ENCODE measurements around the gene PLEKHH2. TPM values are rescaled to one million over a fixed set of nuclear protein-coding genes. Genes with fewer than 3 reads are reported as not detected.

PLEKHH2 gene
- total and polyA plus RNA-seq, 12 donors, result 0.23 to 3.1 (median 1.2) TPM

- H3K27ac ChIP-seq, result no peak overlapping the region
- peaks cover 0 to 75% (median 7%) of the 10 kb centered on the region in 9 donors for H3K36me3 ChIP-seq
- 67 to 69% methylated on average over 2 of the region's 2 CpGs for WGBS, 2 donors
- H3K27me3 ChIP-seq, result no peaks in the 10 kb centered on the region
- no peaks in the 10 kb centered on the region for H3K9me3 ChIP-seq
- intact Hi-C loops (cut with DNase I), result no loop called here
- DNase-seq (no peak), ATAC-seq (no peak)
- TF ChIP-seq, protein P1, sequence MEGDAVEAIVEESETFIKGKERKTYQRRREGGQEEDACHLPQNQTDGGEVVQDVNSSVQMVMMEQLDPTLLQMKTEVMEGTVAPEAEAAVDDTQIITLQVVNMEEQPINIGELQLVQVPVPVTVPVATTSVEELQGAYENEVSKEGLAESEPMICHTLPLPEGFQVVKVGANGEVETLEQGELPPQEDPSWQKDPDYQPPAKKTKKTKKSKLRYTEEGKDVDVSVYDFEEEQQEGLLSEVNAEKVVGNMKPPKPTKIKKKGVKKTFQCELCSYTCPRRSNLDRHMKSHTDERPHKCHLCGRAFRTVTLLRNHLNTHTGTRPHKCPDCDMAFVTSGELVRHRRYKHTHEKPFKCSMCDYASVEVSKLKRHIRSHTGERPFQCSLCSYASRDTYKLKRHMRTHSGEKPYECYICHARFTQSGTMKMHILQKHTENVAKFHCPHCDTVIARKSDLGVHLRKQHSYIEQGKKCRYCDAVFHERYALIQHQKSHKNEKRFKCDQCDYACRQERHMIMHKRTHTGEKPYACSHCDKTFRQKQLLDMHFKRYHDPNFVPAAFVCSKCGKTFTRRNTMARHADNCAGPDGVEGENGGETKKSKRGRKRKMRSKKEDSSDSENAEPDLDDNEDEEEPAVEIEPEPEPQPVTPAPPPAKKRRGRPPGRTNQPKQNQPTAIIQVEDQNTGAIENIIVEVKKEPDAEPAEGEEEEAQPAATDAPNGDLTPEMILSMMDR (IDR thresholded peaks at IDR 0.05), result no peak
- H3K4me1 ChIP-seq, result no peaks in the 10 kb centered on the region
- H3K4me3 ChIP-seq, result no peak overlapping the region
Measured at GRCh38 chr2:43810452-43810851, 173.4 kb downstream of the PLEKHH2 start.

GRCh38 chr2:43810888-43811287 is 173.8 kb downstream of the PLEKHH2 start:
- Histone ChIP-seq H3K27me3 (no peaks in the 10 kb centered on the region), H3K4me3 (no peak overlapping the region), H3K27ac (no peak overlapping the region), H3K9me3 (no peaks in the 10 kb centered on the region), H3K36me3 (peaks cover 0 to 71% (median 7%) of the 10 kb centered on the region in 9 donors), H3K4me1 (no peaks in the 10 kb centered on the region)
- 78 to 83% methylated on average over 1 of the region's 1 CpG for WGBS, 2 donors
- DNase-seq (no peak), ATAC-seq (no peak)
- TF ChIP-seq, protein P1 (IDR thresholded peaks at IDR 0.05), result no peak
- intact Hi-C loops (cut with DNase I), result no loop called here

- Histone ChIP-seq H3K4me1 (no peaks in the 10 kb centered on the region), H3K27me3 (no peaks in the 10 kb centered on the region), H3K36me3 (peaks cover 0 to 60% (median 7%) of the 10 kb centered on the region in 9 donors), H3K4me3 (no peak overlapping the region), H3K9me3 (no peaks in the 10 kb centered on the region), H3K27ac (no peak overlapping the region)
- 76 to 87% methylated on average over 2 of the region's 2 CpGs for WGBS, 2 donors
- TF ChIP-seq, protein P1 (IDR thresholded peaks at IDR 0.05), result no peak
- DNase-seq, result no peak
- ATAC-seq, result no peak
- intact Hi-C loops (cut with DNase I), result no loop called here
Measured at GRCh38 chr2:43812006-43812405, 174.9 kb downstream of the PLEKHH2 start.

DNA sequence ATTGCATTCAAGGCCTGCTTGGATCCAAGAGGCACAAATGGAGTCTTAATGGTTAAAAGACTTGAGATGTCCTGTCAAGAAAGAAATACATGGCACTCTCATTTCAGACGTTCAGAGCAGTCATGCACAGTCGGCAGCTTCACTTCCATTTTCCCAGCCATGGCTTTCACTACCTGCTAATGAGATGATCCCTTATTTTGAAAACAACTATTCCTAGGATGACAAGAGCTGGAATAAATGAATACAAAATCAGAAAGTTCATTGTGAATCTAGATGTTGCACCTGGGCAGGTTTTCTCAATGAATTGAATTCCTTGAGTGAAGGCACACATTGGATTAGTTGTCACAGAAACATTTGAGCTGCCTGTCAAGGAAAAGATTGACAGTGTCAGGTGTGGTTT is 175.9 kb downstream of the PLEKHH2 start:
- H3K4me3 ChIP-seq, result no peak overlapping the region
- no peaks in the 10 kb centered on the region for H3K27me3 ChIP-seq
- peaks cover 0 to 50% (median 7%) of the 10 kb centered on the region in 9 donors for H3K36me3 ChIP-seq
- no peaks in the 10 kb centered on the region for H3K4me1 ChIP-seq
- no peak overlapping the region for H3K27ac ChIP-seq
- TF ChIP-seq, protein P1 (IDR thresholded peaks at IDR 0.05), result no peak
- intact Hi-C loops (cut with DNase I), result no loop called here
- ATAC-seq, result no peak
- WGBS, 2 donors, result 55 to 58% methylated on average over 2 of the region's 2 CpGs
- no peak for DNase-seq
- no peaks in the 10 kb centered on the region for H3K9me3 ChIP-seq
